A673 (cell line): ENCODE measurements around the gene NTNG1.

Source experiments
- CTCF ChIP-seq: fragments of 300-800, 200-600 bp; sonication (generic); conservative IDR thresholded peaks from 2 replicates; pipeline ENCODE4 v1.5.1; 2017; ENCODE audit warnings: low read depth, mild to moderate bottlenecking, antibody characterized with exemption, low read length, moderate library complexity, mixed read lengths
- EZH2 ChIP-seq: fragments of 200-600 bp; sonication (generic); IDR thresholded peaks from 2 replicates; pipeline ENCODE4 v1.6.1; 2017; ENCODE audit warnings: borderline replicate concordance, low read depth, mild to moderate bottlenecking, mixed read lengths, antibody characterized with exemption, low read length; ENCODE audit not compliant: poor library complexity, severe bottlenecking

- TF ChIP-seq EZH2 (no peak), CTCF (0 out of 2 replicates have a peak, but pooled peaks have one; percentile 15)
These were observed 12.2 kb downstream of the NTNG1 start for GRCh38 chr1:107153014-107153413.
